HepG2 (cell line): ENCODE data around the gene GFER. TPM values are rescaled to one million over a fixed set of nuclear protein-coding genes. Genes with fewer than 3 reads are reported as not detected.

Experiments
- AGO1 ChIP-seq: fragments of 200-400 bp; formaldehyde crosslinking; IDR thresholded peaks from 2 replicates; pipeline ENCODE4 v1.6.1; 2017; ENCODE audit warnings: mild to moderate bottlenecking, low read depth, low read length, moderate library complexity; ENCODE audit not compliant: poor library complexity, severe bottlenecking
- CC2D1A ChIP-seq: sonication (generic); formaldehyde crosslinking; IDR thresholded peaks from 2 replicates; pipeline ENCODE4 v1.8.1; 2023; ENCODE audit warnings: mild to moderate bottlenecking, missing genetic modification reagents
- EEA1 ChIP-seq: sonication (generic); formaldehyde crosslinking; IDR thresholded peaks from 2 replicates; pipeline ENCODE4 v1.5.1; 2020; ENCODE audit warnings: mild to moderate bottlenecking, missing genetic modification reagents, borderline replicate concordance
- FOXC1 ChIP-seq: sonication (generic); formaldehyde crosslinking; IDR thresholded peaks from 2 replicates; pipeline ENCODE4 v1.8.0; 2022; ENCODE audit warnings: mild to moderate bottlenecking, missing genetic modification reagents, borderline replicate concordance
- GABPB1 ChIP-seq: IDR thresholded peaks from 2 replicates; pipeline ENCODE4 v1.6.1; 2016; ENCODE audit warnings: mild to moderate bottlenecking, missing genetic modification reagents, moderate library complexity, missing compliant biosample characterization
- KAT2B ChIP-seq: fragments of 150-350 bp; IDR thresholded peaks from 2 replicates; pipeline ENCODE4 v1.6.1; 2014; ENCODE audit warnings: low read depth, low read length, borderline replicate concordance
- KDM6A ChIP-seq: IDR thresholded peaks from 2 replicates; pipeline ENCODE4 v1.6.1; 2016; ENCODE audit warnings: low read depth
- KLF9 ChIP-seq: IDR thresholded peaks from 2 replicates; pipeline ENCODE4 v1.6.1; 2016; ENCODE audit warnings: low read depth
- NFKBIZ ChIP-seq: IDR thresholded peaks from 2 replicates; pipeline ENCODE4 v1.6.1; 2018; ENCODE audit warnings: missing genetic modification reagents, missing compliant biosample characterization
- NR2F2 ChIP-seq: IDR thresholded peaks from 2 replicates; pipeline ENCODE4 v1.6.1; 2012; ENCODE audit warnings: low read depth, inconsistent platforms, borderline replicate concordance
- RBAK ChIP-seq: sonication (generic); formaldehyde crosslinking; IDR thresholded peaks from 2 replicates; pipeline ENCODE4 v1.5.1; 2020; ENCODE audit warnings: mild to moderate bottlenecking, missing genetic modification reagents
- SRY ChIP-seq: sonication (generic); formaldehyde crosslinking; IDR thresholded peaks from 2 replicates; pipeline ENCODE4 v1.8.0; 2022; ENCODE audit warnings: mild to moderate bottlenecking, missing genetic modification reagents
- ZFP41 ChIP-seq: sonication (generic); formaldehyde crosslinking; IDR thresholded peaks from 2 replicates; pipeline ENCODE4 v1.4.0; 2020; ENCODE audit warnings: mild to moderate bottlenecking, missing genetic modification reagents, borderline replicate concordance
- ZFY ChIP-seq: sonication (generic); formaldehyde crosslinking; IDR thresholded peaks from 2 replicates; pipeline ENCODE4 v1.4.0; 2020; ENCODE audit warnings: missing genetic modification reagents
- ZKSCAN1 ChIP-seq: fragments of 150-350 bp; IDR thresholded peaks from 2 replicates; pipeline ENCODE4 v1.6.1; 2014; ENCODE audit warnings: low read length
- ZNF136 ChIP-seq: sonication (generic); formaldehyde crosslinking; IDR thresholded peaks from 2 replicates; pipeline ENCODE4 v1.8.1; 2022; ENCODE audit warnings: low read depth, mild to moderate bottlenecking, moderate library complexity, missing genetic modification reagents
- ZNF232 ChIP-seq: sonication (generic); formaldehyde crosslinking; IDR thresholded peaks from 2 replicates; pipeline ENCODE4 v1.4.0; 2020; ENCODE audit warnings: missing genetic modification reagents, borderline replicate concordance
- ZNF282 ChIP-seq: fragments of 450-650 bp; IDR thresholded peaks from 2 replicates; pipeline ENCODE4 v1.6.1; 2018; ENCODE audit not compliant: partially characterized antibody
- ZNF678 ChIP-seq: sonication (generic); formaldehyde crosslinking; IDR thresholded peaks from 2 replicates; pipeline ENCODE4 v1.4.0; 2020; ENCODE audit warnings: mild to moderate bottlenecking, missing genetic modification reagents
- ZNF83 ChIP-seq: sonication (generic); formaldehyde crosslinking; IDR thresholded peaks from 2 replicates; pipeline ENCODE4 v1.4.0; 2020; ENCODE audit warnings: missing genetic modification reagents, mild to moderate bottlenecking, borderline replicate concordance
- ZSCAN22 ChIP-seq: sonication (generic); formaldehyde crosslinking; IDR thresholded peaks from 2 replicates; pipeline ENCODE4 v1.4.0; 2020; ENCODE audit warnings: mild to moderate bottlenecking, missing genetic modification reagents
- polyA plus RNA-seq, 8 experiments: library from polyadenylated mRNA; depleted of rRNA in 3 of 8; stranded (reverse) in 7 of 8; unstranded in 1 of 8; fragments of >200 nt; fragmentation: Illumina TruSeq in 4 of 8; extraction: Trizol in 4 of 8; gene quantifications; 2 replicates each; pipeline versions ENCODE4 v1.2.1 to v1.2.3, GENCODE V29; 2011 to 2016; ENCODE audit warnings: low read depth in 4 of 8, missing spikeins in 1 of 8, mixed read lengths in 1 of 8; ENCODE audit not compliant: insufficient read depth in 1 of 8
- total RNA-seq, 5 experiments: library from RNA; depleted of rRNA; stranded (reverse); fragments of >200 nt; fragmentation: Illumina TruSeq; extraction: Trizol; gene quantifications; 2 replicates each; pipeline ENCODE4 v1.2.3, GENCODE V29; 2016; ENCODE audit warnings: low read depth in 1 of 5
- TF ChIP-seq, protein P1 (sequence below): sonication (generic); formaldehyde crosslinking; IDR thresholded peaks from 2 replicates; pipeline ENCODE4 v1.4.0; 2020; ENCODE audit warnings: mild to moderate bottlenecking, missing genetic modification reagents
- TF ChIP-seq, protein P2 (sequence below): sonication (generic); formaldehyde crosslinking; IDR thresholded peaks from 2 replicates; pipeline ENCODE4 v1.8.1; 2023; ENCODE audit warnings: missing genetic modification reagents, inconsistent platforms, borderline replicate concordance
- TF ChIP-seq, protein P3 (sequence below): sonication (generic); formaldehyde crosslinking; conservative IDR thresholded peaks from 2 replicates; pipeline ENCODE4 v1.4.0; 2020; ENCODE audit warnings: missing genetic modification reagents
- TF ChIP-seq, protein P4 (sequence below): sonication (generic); formaldehyde crosslinking; IDR thresholded peaks from 2 replicates; pipeline ENCODE4 v1.4.0; 2020; ENCODE audit warnings: mild to moderate bottlenecking, missing genetic modification reagents, borderline replicate concordance

Gene GFER
- total and polyA plus RNA-seq, 2 of the 13 experiments (the other 11 are each of a cell fraction or from before 2014, with no cell fraction given): 28.6 to 71.7 TPM

DNA sequence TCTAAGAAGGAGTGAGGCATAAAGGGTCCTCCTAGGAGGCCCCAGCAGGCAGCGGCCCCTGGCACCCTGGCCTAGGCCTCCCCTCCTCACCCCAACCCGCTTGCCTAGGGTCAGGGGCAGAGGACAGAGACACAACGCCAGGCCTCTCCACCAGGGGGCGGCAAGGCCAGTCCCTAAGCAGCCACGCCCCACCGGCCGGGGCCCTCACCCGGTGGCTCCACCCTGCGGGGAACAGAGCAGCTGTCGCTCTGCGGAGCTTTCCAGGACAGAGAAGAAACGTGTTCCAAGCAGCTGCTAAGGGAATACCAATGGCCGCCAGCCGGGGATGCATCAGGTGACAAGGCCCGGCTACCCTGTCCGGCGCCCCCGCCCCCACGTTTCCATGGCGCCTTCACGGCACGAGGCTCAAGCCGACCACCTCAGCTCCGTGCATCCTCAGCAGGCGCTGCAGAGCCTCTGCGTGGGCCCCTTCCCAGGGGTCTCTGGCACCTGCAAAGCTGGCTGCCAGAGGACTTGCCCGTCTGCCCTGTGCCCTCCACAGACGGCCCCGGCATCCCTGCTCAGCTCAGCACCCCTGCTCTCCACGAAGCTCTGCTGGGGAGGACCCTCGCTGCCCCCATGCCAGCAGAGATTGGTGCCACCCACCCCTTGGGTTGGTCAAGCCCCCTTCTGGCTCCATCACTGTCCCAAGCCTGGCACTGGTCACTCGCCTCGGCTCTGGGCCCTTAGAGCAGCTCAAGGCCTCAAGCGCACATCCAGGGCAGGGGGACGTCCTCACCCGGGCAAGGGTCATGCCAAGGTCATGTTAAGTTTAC, 20.0 kb downstream of the GFER start (continued):
- TF ChIP-seq GABPB1: peak; percentile 76
- no peak for TF ChIP-seq NR2F2
- TF ChIP-seq, protein P1, sequence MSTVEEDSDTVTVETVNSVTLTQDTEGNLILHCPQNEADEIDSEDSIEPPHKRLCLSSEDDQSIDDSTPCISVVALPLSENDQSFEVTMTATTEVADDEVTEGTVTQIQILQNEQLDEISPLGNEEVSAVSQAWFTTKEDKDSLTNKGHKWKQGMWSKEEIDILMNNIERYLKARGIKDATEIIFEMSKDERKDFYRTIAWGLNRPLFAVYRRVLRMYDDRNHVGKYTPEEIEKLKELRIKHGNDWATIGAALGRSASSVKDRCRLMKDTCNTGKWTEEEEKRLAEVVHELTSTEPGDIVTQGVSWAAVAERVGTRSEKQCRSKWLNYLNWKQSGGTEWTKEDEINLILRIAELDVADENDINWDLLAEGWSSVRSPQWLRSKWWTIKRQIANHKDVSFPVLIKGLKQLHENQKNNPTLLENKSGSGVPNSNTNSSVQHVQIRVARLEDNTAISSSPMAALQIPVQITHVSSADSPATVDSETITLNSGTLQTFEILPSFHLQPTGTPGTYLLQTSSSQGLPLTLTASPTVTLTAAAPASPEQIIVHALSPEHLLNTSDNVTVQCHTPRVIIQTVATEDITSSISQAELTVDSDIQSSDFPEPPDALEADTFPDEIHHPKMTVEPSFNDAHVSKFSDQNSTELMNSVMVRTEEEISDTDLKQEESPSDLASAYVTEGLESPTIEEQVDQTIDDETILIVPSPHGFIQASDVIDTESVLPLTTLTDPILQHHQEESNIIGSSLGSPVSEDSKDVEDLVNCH (CRISPR knock-in tag): no peak
- no peak for TF ChIP-seq KDM6A (CRISPR knock-in tag)
- no peak for TF ChIP-seq ZNF83 (CRISPR knock-in tag)
- peak; percentile 92; the same call in 1 of the 2 replicates for TF ChIP-seq KLF9 (CRISPR knock-in tag)
- no peak for TF ChIP-seq NFKBIZ (CRISPR knock-in tag)
- no peak for TF ChIP-seq RBAK (CRISPR knock-in tag)
- TF ChIP-seq, protein P2, sequence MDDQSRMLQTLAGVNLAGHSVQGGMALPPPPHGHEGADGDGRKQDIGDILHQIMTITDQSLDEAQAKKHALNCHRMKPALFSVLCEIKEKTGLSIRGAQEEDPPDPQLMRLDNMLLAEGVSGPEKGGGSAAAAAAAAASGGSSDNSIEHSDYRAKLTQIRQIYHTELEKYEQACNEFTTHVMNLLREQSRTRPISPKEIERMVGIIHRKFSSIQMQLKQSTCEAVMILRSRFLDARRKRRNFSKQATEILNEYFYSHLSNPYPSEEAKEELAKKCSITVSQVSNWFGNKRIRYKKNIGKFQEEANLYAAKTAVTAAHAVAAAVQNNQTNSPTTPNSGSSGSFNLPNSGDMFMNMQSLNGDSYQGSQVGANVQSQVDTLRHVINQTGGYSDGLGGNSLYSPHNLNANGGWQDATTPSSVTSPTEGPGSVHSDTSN (CRISPR knock-in tag): no peak
- TF ChIP-seq ZFY (CRISPR knock-in tag): peak; percentile 61
- TF ChIP-seq EEA1: no peak
- peak; percentile 20; the same call in 1 of the 2 replicates for TF ChIP-seq ZNF232 (CRISPR knock-in tag)
- 0 out of 2 replicates have a peak, but pooled peaks have one; percentile 21 for TF ChIP-seq ZKSCAN1
- TF ChIP-seq ZSCAN22: no peak
- TF ChIP-seq, protein P3, sequence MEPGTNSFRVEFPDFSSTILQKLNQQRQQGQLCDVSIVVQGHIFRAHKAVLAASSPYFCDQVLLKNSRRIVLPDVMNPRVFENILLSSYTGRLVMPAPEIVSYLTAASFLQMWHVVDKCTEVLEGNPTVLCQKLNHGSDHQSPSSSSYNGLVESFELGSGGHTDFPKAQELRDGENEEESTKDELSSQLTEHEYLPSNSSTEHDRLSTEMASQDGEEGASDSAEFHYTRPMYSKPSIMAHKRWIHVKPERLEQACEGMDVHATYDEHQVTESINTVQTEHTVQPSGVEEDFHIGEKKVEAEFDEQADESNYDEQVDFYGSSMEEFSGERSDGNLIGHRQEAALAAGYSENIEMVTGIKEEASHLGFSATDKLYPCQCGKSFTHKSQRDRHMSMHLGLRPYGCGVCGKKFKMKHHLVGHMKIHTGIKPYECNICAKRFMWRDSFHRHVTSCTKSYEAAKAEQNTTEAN (CRISPR knock-in tag): no peak
- no peak for TF ChIP-seq ZNF678 (CRISPR knock-in tag)
- TF ChIP-seq, protein P4, sequence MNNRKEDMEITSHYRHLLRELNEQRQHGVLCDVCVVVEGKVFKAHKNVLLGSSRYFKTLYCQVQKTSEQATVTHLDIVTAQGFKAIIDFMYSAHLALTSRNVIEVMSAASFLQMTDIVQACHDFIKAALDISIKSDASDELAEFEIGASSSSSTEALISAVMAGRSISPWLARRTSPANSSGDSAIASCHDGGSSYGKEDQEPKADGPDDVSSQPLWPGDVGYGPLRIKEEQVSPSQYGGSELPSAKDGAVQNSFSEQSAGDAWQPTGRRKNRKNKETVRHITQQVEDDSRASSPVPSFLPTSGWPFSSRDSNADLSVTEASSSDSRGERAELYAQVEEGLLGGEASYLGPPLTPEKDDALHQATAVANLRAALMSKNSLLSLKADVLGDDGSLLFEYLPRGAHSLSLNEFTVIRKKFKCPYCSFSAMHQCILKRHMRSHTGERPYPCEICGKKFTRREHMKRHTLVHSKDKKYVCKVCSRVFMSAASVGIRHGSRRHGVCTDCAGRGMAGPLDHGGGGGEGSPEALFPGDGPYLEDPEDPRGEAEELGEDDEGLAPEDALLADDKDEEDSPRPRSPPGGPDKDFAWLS: no peak
- no peak for TF ChIP-seq SRY (CRISPR knock-in tag)
- peak; percentile 30; the same call in 1 of the 2 replicates for TF ChIP-seq FOXC1 (CRISPR knock-in tag)
- no peak for TF ChIP-seq ZNF282
- TF ChIP-seq KAT2B: no peak
- TF ChIP-seq CC2D1A: no peak
- peak; percentile 38 for TF ChIP-seq AGO1
- TF ChIP-seq ZFP41 (CRISPR knock-in tag): no peak
- TF ChIP-seq ZNF136: no peak
